ENCODE results near the gene MBTPS2.

The MBTPS2 gene

GRCh38 chrX:21812628-21813027, 26.8 kb upstream of the MBTPS2 start:
- TF ChIP-seq SIN3A (IDR thresholded peaks at IDR 0.05; ENCODE audit: borderline replicate concordance, insufficient read depth, low read length), result no peak
- no peak for TF ChIP-seq FOXP2 (optimal IDR thresholded peaks at IDR 0.05; ENCODE audit: borderline replicate concordance, extremely low read depth, extremely low read length, insufficient read depth)
- no peak for TF ChIP-seq TAF1 (IDR thresholded peaks at IDR 0.05; ENCODE audit: borderline replicate concordance, insufficient read depth, low read length)
- TF ChIP-seq POLR2AphosphoS5 (IDR thresholded peaks at IDR 0.05; ENCODE audit: low read depth, low read length), result no peak
- TF ChIP-seq, protein P1, sequence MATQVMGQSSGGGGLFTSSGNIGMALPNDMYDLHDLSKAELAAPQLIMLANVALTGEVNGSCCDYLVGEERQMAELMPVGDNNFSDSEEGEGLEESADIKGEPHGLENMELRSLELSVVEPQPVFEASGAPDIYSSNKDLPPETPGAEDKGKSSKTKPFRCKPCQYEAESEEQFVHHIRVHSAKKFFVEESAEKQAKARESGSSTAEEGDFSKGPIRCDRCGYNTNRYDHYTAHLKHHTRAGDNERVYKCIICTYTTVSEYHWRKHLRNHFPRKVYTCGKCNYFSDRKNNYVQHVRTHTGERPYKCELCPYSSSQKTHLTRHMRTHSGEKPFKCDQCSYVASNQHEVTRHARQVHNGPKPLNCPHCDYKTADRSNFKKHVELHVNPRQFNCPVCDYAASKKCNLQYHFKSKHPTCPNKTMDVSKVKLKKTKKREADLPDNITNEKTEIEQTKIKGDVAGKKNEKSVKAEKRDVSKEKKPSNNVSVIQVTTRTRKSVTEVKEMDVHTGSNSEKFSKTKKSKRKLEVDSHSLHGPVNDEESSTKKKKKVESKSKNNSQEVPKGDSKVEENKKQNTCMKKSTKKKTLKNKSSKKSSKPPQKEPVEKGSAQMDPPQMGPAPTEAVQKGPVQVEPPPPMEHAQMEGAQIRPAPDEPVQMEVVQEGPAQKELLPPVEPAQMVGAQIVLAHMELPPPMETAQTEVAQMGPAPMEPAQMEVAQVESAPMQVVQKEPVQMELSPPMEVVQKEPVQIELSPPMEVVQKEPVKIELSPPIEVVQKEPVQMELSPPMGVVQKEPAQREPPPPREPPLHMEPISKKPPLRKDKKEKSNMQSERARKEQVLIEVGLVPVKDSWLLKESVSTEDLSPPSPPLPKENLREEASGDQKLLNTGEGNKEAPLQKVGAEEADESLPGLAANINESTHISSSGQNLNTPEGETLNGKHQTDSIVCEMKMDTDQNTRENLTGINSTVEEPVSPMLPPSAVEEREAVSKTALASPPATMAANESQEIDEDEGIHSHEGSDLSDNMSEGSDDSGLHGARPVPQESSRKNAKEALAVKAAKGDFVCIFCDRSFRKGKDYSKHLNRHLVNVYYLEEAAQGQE (IDR thresholded peaks at IDR 0.05; ENCODE audit: insufficient read depth in 1 of 2, low read depth in 2 of 2, low read length in 2 of 2), result no peak

DNA sequence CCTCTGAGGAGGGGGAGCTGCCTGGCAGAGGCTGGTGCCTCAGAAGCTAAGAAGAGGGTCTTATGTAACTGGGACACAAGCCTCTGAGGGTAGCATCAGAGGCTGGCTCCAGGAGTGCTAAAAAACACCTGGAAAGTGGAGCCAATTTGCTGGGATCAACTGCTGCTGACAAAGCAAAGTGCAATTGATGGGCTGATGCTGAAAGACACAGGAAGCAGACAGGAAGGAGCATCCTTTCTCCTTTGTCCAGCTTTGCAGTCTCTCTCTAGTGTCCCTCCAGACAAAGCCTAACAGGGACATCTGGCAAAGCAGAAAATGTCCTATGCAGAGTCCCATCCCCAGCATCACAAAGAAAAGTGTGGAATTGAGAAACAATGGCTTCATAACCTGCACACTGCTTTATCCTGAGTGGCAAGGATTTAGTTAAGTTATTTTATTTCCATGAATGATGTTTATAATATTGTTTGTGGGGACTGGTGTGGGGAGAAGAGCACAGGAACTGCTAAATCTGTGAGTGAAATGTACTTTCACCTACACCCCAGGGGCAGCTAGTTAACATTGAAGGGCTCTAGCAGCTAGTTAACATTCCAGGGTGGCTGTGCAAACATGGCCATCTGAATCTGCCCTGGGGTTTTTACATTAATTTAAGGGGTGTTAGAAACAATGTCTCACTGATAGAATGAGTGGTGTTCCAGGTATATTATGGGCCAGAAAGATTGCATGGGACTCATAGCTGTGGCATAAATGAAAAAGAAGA, 25.6 kb upstream of the MBTPS2 start:
- no peak for TF ChIP-seq FOXP2 (optimal IDR thresholded peaks at IDR 0.05; ENCODE audit: borderline replicate concordance, extremely low read depth, extremely low read length, insufficient read depth)
- TF ChIP-seq, protein P1 (IDR thresholded peaks at IDR 0.05; ENCODE audit: insufficient read depth in 1 of 2, low read depth in 2 of 2, low read length in 2 of 2), result no peak
- TF ChIP-seq SIN3A (IDR thresholded peaks at IDR 0.05; ENCODE audit: borderline replicate concordance, insufficient read depth, low read length), result no peak
- TF ChIP-seq POLR2AphosphoS5 (IDR thresholded peaks at IDR 0.05; ENCODE audit: low read depth, low read length), result no peak
- TF ChIP-seq TAF1 (IDR thresholded peaks at IDR 0.05; ENCODE audit: borderline replicate concordance, insufficient read depth, low read length), result no peak

DNA sequence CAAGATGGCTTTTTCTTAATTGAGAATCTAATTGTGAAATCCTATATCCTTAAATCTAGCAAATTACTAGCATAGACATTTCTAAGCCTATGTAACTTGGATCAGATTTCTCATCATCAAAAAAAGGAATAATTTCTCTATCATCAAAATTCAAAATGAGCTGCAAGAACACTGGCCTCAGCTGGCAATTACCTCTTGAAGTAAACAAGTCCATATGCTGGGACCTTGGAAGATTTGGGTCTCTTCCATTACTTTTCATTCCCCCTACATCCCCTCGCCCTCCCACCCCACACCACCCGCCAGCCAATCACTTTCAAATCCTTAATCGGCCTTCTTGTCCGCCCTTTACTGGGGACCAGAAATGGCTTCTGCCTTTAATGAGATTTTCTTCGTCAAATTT, 23.3 kb upstream of the MBTPS2 start:
- TF ChIP-seq, protein P1 (IDR thresholded peaks at IDR 0.05; ENCODE audit: insufficient read depth in 1 of 2, low read depth in 2 of 2, low read length in 2 of 2), result no peak
- TF ChIP-seq FOXP2 (optimal IDR thresholded peaks at IDR 0.05; ENCODE audit: borderline replicate concordance, extremely low read depth, extremely low read length, insufficient read depth), result no peak
- TF ChIP-seq POLR2AphosphoS5 (IDR thresholded peaks at IDR 0.05; ENCODE audit: low read depth, low read length), result no peak
- TF ChIP-seq TAF1 (IDR thresholded peaks at IDR 0.05; ENCODE audit: borderline replicate concordance, insufficient read depth, low read length), result no peak
- no peak for TF ChIP-seq SIN3A (IDR thresholded peaks at IDR 0.05; ENCODE audit: borderline replicate concordance, insufficient read depth, low read length)

DNA sequence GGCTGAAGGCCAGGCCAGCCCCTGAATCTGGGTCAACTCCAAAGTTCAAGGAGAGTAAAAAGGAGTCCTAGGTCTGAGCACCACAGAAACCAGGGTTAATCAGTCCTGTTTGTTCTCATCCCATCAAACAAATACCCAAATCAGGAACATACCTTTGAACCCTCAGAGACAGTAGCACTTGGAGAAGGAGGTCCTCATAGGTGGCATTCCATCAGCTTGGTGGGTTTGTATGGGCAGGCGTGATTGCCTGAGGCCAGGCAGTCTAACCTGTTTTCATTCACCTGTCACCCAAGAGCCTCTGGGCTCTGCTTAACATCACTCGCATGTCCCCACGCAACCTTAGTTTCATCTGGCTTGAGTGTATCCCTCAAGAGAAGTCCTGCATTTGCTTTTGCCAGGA, 17.5 kb upstream of the MBTPS2 start:
- TF ChIP-seq POLR2AphosphoS5 (IDR thresholded peaks at IDR 0.05; ENCODE audit: low read depth, low read length), result no peak
- no peak for TF ChIP-seq FOXP2 (optimal IDR thresholded peaks at IDR 0.05; ENCODE audit: borderline replicate concordance, extremely low read depth, extremely low read length, insufficient read depth)
- no peak for TF ChIP-seq SIN3A (IDR thresholded peaks at IDR 0.05; ENCODE audit: borderline replicate concordance, insufficient read depth, low read length)
- TF ChIP-seq TAF1 (IDR thresholded peaks at IDR 0.05; ENCODE audit: borderline replicate concordance, insufficient read depth, low read length), result no peak
- TF ChIP-seq, protein P1 (IDR thresholded peaks at IDR 0.05; ENCODE audit: insufficient read depth in 1 of 2, low read depth in 2 of 2, low read length in 2 of 2), result no peak
